Prostate gland (tissue), 2 donors: Measurements from ENCODE around the gene KIF21A.

Source experiments
- CTCF ChIP-seq, 4 experiments: fragments of 200-600 bp in 2 of 4; fragments of 450-650 bp in 2 of 4; sonication (generic) in 2 of 4; IDR thresholded peaks; 1 replicate in 3 of 4; 2 replicates in 1 of 4; pipeline ENCODE4 v1.5.1; 2016 to 2019; ENCODE audit warnings: antibody characterized with exemption in 4 of 4, mild to moderate bottlenecking in 2 of 4, moderate library complexity in 2 of 4
- POLR2A ChIP-seq: fragments of 450-650 bp; IDR thresholded peaks from one replicate; pipeline ENCODE4 v1.6.1; 2016; ENCODE audit warnings: antibody characterized with exemption, mild to moderate bottlenecking

GRCh38 chr12:39375206-39375808, 67.6 kb downstream of the KIF21A start:
- TF ChIP-seq POLR2A (no peak), CTCF (IDR thresholded peaks at IDR 0.05) (no peak)
